Endothelial cell of umbilical vein (primary cell): Measurements from ENCODE around the gene QARS1. TPM values are rescaled to one million over a fixed set of nuclear protein-coding genes. Genes with fewer than 3 reads are reported as not detected.

ENCODE experiments used
- BruUV-seq: library from RNA; stranded (reverse); fragments of 400-500 nt; replicated peaks from 2 replicates; lab custom pipeline; 2021; lab: Mats Ljungman, UMichigan
- CTCF ChIA-PET: fragments of 300-600, 350-600 bp; sonication (Branson Sonifier 250); formaldehyde crosslinking; loops from one replicate; lab custom pipeline; 2021; ENCODE audit warnings: antibody characterized with exemption, inconsistent platforms; lab: Charles Lee
- POLR2A ChIA-PET: fragments of 300-600, 350-600 bp; sonication (Branson Sonifier 250); formaldehyde crosslinking; loops from one replicate; lab custom pipeline; 2021; ENCODE audit warnings: antibody characterized with exemption, inconsistent platforms; lab: Charles Lee
- DNase-seq: peaks from one replicate; pipeline ENCODE4 v3.0.0-alpha.2; 2011; ENCODE audit warnings: low read depth, low spot score
- FAIRE-seq: peaks from 2 replicates; lab custom pipeline; 2011; peaks lifted over from hg19 to GRCh38; lab: Jason Lieb, UNC
- H2AFZ ChIP-seq: 2 replicates; pipeline ENCODE4 v1.6.0; 2012; ENCODE audit warnings: low read depth, low read length, control low read depth, inconsistent platforms
- H3K27ac ChIP-seq: 2 replicates; pipeline ENCODE4 v1.5.1; 2011; ENCODE audit warnings: low read depth, mild to moderate bottlenecking, control low read depth, low read length, moderate library complexity; ENCODE audit not compliant: insufficient read depth
- H3K27me3 ChIP-seq, 2 experiments: 2 replicates each; pipeline versions ENCODE4 v1.6.0 to v1.6.1; 2011; ENCODE audit warnings: low read length in 2 of 2, mixed read lengths in 1 of 2; ENCODE audit not compliant: control insufficient read depth in 2 of 2, insufficient read depth in 2 of 2
- H3K36me3 ChIP-seq, 2 experiments: 2 replicates in 1 of 2; 3 replicates in 1 of 2; pipeline ENCODE4 v1.5.1; 2011; ENCODE audit warnings: low read length in 2 of 2, mild to moderate bottlenecking in 1 of 2, moderate library complexity in 1 of 2; ENCODE audit not compliant: control insufficient read depth in 2 of 2, insufficient read depth in 2 of 2; ENCODE audit errors: extremely low read depth in 1 of 2
- H3K4me1 ChIP-seq: 3 replicates; pipeline ENCODE4 v1.5.1; 2011; ENCODE audit warnings: mild to moderate bottlenecking, low read length; ENCODE audit not compliant: control insufficient read depth, insufficient read depth; ENCODE audit errors: extremely low read depth
- H3K4me2 ChIP-seq: 2 replicates; pipeline ENCODE4 v1.6.1; 2011; ENCODE audit warnings: low read length, control low read depth, mixed read lengths; ENCODE audit not compliant: insufficient read depth
- H3K4me3 ChIP-seq, 3 experiments: fragments of 200-600 bp in 1 of 3; sonication (generic), shearing (Covaris generic) in 1 of 3; replicated peaks in 1 of 3; 2 replicates each; pipeline ENCODE4 v1.5.1; 2011 to 2016; ENCODE audit warnings: control low read depth in 3 of 3, low read length in 3 of 3, mild to moderate bottlenecking in 2 of 3, inconsistent platforms in 1 of 3, low read depth in 1 of 3, moderate library complexity in 1 of 3; ENCODE audit not compliant: insufficient read depth in 1 of 3
- H3K79me2 ChIP-seq: 2 replicates; pipeline ENCODE4 v1.6.0; 2012; ENCODE audit warnings: low read length, inconsistent platforms; ENCODE audit not compliant: control insufficient read depth, insufficient read depth
- H3K9ac ChIP-seq: replicated peaks from 2 replicates; pipeline ENCODE3; 2011; ENCODE audit warnings: low read length, control low read depth; ENCODE audit not compliant: insufficient read depth; ENCODE audit errors: extremely low read depth
- H3K9me1 ChIP-seq: replicated peaks from 3 replicates; pipeline ENCODE4 v1.6.0; 2011; ENCODE audit warnings: mild to moderate bottlenecking, low read length; ENCODE audit not compliant: control insufficient read depth, insufficient read depth; ENCODE audit errors: extremely low read depth
- H3K9me3 ChIP-seq: replicated peaks from 2 replicates; pipeline ENCODE4 v1.5.1; 2012; ENCODE audit warnings: low read length, inconsistent platforms; ENCODE audit not compliant: control insufficient read depth, insufficient read depth
- H4K20me1 ChIP-seq: replicated peaks from 2 replicates; pipeline ENCODE3; 2011; ENCODE audit warnings: mild to moderate bottlenecking, low read length; ENCODE audit not compliant: control insufficient read depth, insufficient read depth; ENCODE audit errors: extremely low read depth
- CTCF ChIP-seq, 2 donors: IDR thresholded peaks; 1 replicate in 1 of 2; 2 replicates in 1 of 2; pipeline ENCODE4 v1.5.1; 2011; ENCODE audit warnings: low read length in 2 of 2, mild to moderate bottlenecking in 2 of 2, moderate library complexity in 2 of 2, control low read depth in 1 of 2, inconsistent platforms in 1 of 2, low read depth in 1 of 2; ENCODE audit not compliant: insufficient read depth in 1 of 2; ENCODE audit errors: extremely low read depth in 1 of 2
- EZH2 ChIP-seq: IDR thresholded peaks from 2 replicates; pipeline ENCODE4 v1.6.1; 2012; ENCODE audit warnings: borderline replicate concordance, low read depth, mild to moderate bottlenecking, moderate library complexity, low read length, inconsistent platforms; ENCODE audit not compliant: severe bottlenecking
- FOS ChIP-seq: IDR thresholded peaks from 2 replicates; pipeline ENCODE4 v1.6.1; 2011; ENCODE audit warnings: mild to moderate bottlenecking, low read length, moderate library complexity, borderline replicate concordance; ENCODE audit not compliant: insufficient read depth
- GATA2 ChIP-seq: IDR thresholded peaks from 2 replicates; pipeline ENCODE4 v1.7.0; 2011; ENCODE audit warnings: low read depth, mild to moderate bottlenecking, moderate library complexity, mixed read lengths, low read length; ENCODE audit not compliant: insufficient read length, insufficient read depth
- JUN ChIP-seq: IDR thresholded peaks from 2 replicates; pipeline ENCODE4 v1.6.1; 2011; ENCODE audit warnings: borderline replicate concordance, low read depth; ENCODE audit not compliant: insufficient read length, insufficient read depth
- MAX ChIP-seq: IDR thresholded peaks from 2 replicates; pipeline ENCODE4 v1.6.1; 2011; ENCODE audit not compliant: insufficient read depth, insufficient read length
- MYC ChIP-seq: IDR thresholded peaks from one replicate; pipeline ENCODE4 v1.6.1; 2011; ENCODE audit warnings: mild to moderate bottlenecking, low read depth, low read length
- POLR2A ChIP-seq: IDR thresholded peaks from 2 replicates; pipeline ENCODE4 v1.6.1; 2012; ENCODE audit warnings: low read depth, mild to moderate bottlenecking, control low read depth, low read length
- POLR2AphosphoS5 ChIP-seq: IDR thresholded peaks from 2 replicates; pipeline ENCODE4 v1.6.1; 2012; ENCODE audit warnings: low read depth, mild to moderate bottlenecking, control low read depth, low read length, moderate library complexity; ENCODE audit not compliant: insufficient read depth
- dilution Hi-C: fragments of 300-500 bp; cut with MboI; formaldehyde crosslinking; loops from one replicate; pipeline ENCODE4 v1.15.0; 2019; ENCODE audit warnings: low sequenced_read_pairs; ENCODE audit not compliant: extremely low pct_ligation_motif_present
- intact Hi-C: fragments of 100-400 bp; cut with micrococcal nuclease; formaldehyde crosslinking; loops from one replicate; pipeline ENCODE4 v1.10.0; 2022
- polyA plus RNA-seq, 4 experiments: library from polyadenylated mRNA; depleted of rRNA in 3 of 4; stranded (reverse) in 3 of 4; unstranded in 1 of 4; fragments of >200 nt; gene quantifications; 2 replicates each; pipeline versions ENCODE4 v1.2.1 to v1.2.3, GENCODE V29; 2011 to 2012; ENCODE audit warnings: missing spikeins in 1 of 4
- total RNA-seq: library from RNA; stranded (reverse); gene quantifications from 2 replicates; pipeline ENCODE4 v1.2.3, GENCODE V29; 2021

Gene QARS1
- total and polyA plus RNA-seq, 2 donors (not counting 3 experiments of a cell fraction or from before 2014, with no cell fraction given) = 285 to 477 TPM

- Histone ChIP-seq H3K27ac (no peak overlapping the region), H3K9ac (no peak overlapping the region), H3K9me1 (no peaks in the 10 kb centered on the region), H4K20me1 (peaks cover 2% of the 10 kb centered on the region), H3K36me3 (peaks cover 6 to 9% of the 10 kb centered on the region in 2 experiments), H3K4me1 (no peaks in the 10 kb centered on the region), H3K9me3 (no peaks in the 10 kb centered on the region), H3K4me2 (no peak overlapping the region), H2AFZ (no peak overlapping the region), H3K79me2 (peaks cover 86% of the 10 kb centered on the region), H3K27me3 (no peaks in the 10 kb centered on the region), H3K4me3 (no peak overlapping the region)
- TF ChIP-seq FOS (no peak), POLR2A (no peak), CTCF (IDR thresholded peaks at IDR 0.05; ENCODE audit: extremely low read depth in 1 of 2, insufficient read depth in 1 of 2, low read depth in 1 of 2, low read length in 2 of 2) (no peak), GATA2 (no peak), JUN (no peak), MYC (no peak), EZH2 (no peak), POLR2AphosphoS5 (no peak), MAX (no peak)
- intact Hi-C loops (no loop called here), dilution Hi-C loops (no loop called here)
- POLR2A ChIA-PET = interaction anchor here (0.7 kb wide), 4 partner anchors 9 to 1549 kb away, joined by 3 to 5 read pairs (median 4); partner anchors contain the start of gene P4HTM
- FAIRE-seq (no peak), DNase-seq (no peak)
- no TSS peak for BruUV-seq
- CTCF ChIA-PET = interaction anchor here (1.1 kb wide), 1 partner anchor 9 kb away, joined by 3 read pairs; no protein-coding TSS in a partner anchor
Measured at GRCh38 chr3:49081429-49081828, 23.1 kb downstream of the QARS1 start.
